BE2C (cell line): ENCODE results near the gene ZDHHC17.

Experiments
- DNase-seq: peaks from one replicate; pipeline ENCODE4 v3.0.0-alpha.2; 2020
- H3K27me3 ChIP-seq: fragments of 250-450 bp; sonication (Bioruptor Pico); 2 replicates; pipeline ENCODE4 v1.5.1; 2020; ENCODE audit warnings: mild to moderate bottlenecking
- H3K36me3 ChIP-seq: fragments of 250-450 bp; sonication (Bioruptor Pico); 2 replicates; pipeline ENCODE4 v1.5.1; 2020; ENCODE audit warnings: mild to moderate bottlenecking
- H3K4me1 ChIP-seq: fragments of 250-450 bp; sonication (Bioruptor Pico); 2 replicates; pipeline ENCODE4 v1.5.1; 2020
- H3K4me3 ChIP-seq: 2 replicates; pipeline ENCODE4 v1.5.1; 2011; ENCODE audit warnings: low read depth, low read length
- H3K9me3 ChIP-seq: fragments of 250-450 bp; sonication (Bioruptor Pico); 2 replicates; pipeline ENCODE4 v1.5.1; 2020
- TF ChIP-seq, protein P1 (sequence below): IDR thresholded peaks from 2 replicates; pipeline ENCODE4 v1.5.1; 2012; ENCODE audit warnings: mild to moderate bottlenecking, low read depth, low read length

The ZDHHC17 gene

DNA sequence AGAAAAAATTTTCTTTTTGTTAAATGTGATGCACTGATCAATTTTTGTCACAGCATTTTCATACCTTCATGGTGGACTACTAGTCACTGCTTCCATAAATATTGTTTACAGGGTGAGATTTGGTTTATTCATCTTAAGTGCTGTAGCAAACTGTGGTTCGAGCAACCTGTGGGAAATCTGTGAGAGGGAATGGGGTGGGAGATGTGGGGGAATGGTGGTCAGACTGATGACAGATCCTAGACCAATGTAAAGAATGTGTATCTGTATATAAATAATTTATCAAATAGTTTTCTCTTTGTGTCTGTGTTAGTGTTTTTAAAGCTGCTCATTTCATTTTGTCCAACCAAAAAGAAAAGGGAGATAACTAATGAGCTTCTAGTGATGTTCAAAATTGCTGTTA is 88.2 kb downstream of the ZDHHC17 start:
- Histone ChIP-seq H3K4me3 (no peak overlapping the region), H3K36me3 (no peaks in the 10 kb centered on the region; the same call in none of the 2 replicates)

DNA sequence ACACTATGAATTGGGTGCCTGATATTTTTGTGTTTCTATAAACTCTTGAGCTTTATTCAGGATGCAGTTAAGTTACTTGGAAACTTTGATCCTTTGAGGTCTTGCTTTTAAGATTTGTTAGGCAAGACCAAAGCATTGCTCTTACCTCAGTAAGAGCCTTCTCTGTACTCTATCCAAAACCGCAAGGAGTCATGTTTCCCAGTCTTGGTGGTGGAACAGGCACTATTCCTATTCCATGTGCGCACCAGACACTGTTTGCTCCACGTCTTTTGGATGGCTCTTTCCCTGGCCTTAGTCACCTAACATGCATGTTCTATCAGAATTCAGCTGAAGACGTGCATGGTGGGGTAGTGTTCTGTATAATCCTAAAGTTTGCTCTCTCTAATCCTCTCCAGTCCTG is 91.4 kb downstream of the ZDHHC17 start:
- Histone ChIP-seq H3K27me3 (no peaks in the 10 kb centered on the region), H3K36me3 (no peaks in the 10 kb centered on the region; the same call in none of the 2 replicates), H3K4me3 (no peak overlapping the region), H3K4me1 (no peaks in the 10 kb centered on the region), H3K9me3 (no peaks in the 10 kb centered on the region)
- TF ChIP-seq, protein P1, sequence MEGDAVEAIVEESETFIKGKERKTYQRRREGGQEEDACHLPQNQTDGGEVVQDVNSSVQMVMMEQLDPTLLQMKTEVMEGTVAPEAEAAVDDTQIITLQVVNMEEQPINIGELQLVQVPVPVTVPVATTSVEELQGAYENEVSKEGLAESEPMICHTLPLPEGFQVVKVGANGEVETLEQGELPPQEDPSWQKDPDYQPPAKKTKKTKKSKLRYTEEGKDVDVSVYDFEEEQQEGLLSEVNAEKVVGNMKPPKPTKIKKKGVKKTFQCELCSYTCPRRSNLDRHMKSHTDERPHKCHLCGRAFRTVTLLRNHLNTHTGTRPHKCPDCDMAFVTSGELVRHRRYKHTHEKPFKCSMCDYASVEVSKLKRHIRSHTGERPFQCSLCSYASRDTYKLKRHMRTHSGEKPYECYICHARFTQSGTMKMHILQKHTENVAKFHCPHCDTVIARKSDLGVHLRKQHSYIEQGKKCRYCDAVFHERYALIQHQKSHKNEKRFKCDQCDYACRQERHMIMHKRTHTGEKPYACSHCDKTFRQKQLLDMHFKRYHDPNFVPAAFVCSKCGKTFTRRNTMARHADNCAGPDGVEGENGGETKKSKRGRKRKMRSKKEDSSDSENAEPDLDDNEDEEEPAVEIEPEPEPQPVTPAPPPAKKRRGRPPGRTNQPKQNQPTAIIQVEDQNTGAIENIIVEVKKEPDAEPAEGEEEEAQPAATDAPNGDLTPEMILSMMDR: no peak
- no peak for DNase-seq

More for the DNA sequence above, 88.2 kb downstream of the ZDHHC17 start:
- Histone ChIP-seq H3K4me1 (no peaks in the 10 kb centered on the region), H3K27me3 (no peaks in the 10 kb centered on the region), H3K9me3 (no peaks in the 10 kb centered on the region)
- DNase-seq: no peak
- TF ChIP-seq, protein P1: no peak

DNA sequence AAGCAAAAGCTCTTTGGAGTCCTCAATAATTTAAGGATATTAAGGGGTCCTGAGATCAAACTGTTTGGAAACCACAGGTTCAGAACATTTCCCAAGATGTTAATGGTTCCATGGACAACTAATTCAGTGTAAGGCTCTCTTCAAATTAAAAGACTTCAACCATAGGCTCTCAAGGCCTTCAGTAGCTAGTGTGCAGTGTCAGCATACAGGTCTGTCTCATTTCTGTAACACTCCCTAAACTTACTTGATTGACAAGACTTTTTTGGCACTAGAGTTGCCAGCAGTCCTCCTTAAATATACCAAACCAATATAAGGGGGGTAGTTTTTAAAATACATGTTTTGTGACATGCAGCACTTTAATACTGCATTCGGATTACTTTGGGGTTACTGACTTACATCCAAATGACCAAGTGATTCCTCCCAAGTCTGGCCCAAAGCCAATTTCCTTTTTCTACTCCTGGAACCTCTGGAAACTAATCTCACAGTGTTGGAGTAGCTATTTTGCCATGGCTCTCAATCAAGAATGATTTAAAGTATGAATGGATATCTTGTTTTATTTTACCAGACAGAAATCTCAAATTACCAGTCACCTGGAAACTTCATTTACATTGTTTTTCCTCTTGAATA is 92.2 kb downstream of the ZDHHC17 start:
- Histone ChIP-seq H3K36me3 (no peaks in the 10 kb centered on the region; the same call in none of the 2 replicates), H3K4me1 (no peaks in the 10 kb centered on the region), H3K9me3 (no peaks in the 10 kb centered on the region), H3K4me3 (no peak overlapping the region), H3K27me3 (no peaks in the 10 kb centered on the region)
- no peak for DNase-seq
- TF ChIP-seq, protein P1: no peak

DNA sequence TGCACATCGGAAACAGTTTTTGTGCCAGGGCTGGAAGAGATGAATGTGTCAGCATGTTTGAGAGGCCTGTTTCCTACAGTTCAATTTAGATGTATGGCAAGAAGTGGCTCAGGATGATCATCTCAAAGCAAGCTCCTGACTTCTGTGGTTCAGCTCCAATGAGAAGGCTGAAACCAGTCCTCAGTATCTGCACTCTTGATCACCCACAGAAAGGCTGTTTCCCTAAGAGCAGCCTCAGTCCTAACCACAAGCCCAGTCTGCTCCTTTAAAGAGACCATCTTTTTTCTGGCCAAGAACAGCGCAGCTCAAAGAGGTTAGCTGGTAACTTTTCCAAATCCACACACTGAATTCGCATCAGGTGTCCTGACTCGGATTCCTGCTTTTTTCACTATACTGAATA is 95.7 kb downstream of the ZDHHC17 start:
- Histone ChIP-seq H3K4me3 (no peak overlapping the region), H3K27me3 (no peaks in the 10 kb centered on the region), H3K4me1 (no peaks in the 10 kb centered on the region), H3K36me3 (no peaks in the 10 kb centered on the region; the same call in none of the 2 replicates), H3K9me3 (no peaks in the 10 kb centered on the region)
- TF ChIP-seq, protein P1: no peak
- DNase-seq: no peak

DNA sequence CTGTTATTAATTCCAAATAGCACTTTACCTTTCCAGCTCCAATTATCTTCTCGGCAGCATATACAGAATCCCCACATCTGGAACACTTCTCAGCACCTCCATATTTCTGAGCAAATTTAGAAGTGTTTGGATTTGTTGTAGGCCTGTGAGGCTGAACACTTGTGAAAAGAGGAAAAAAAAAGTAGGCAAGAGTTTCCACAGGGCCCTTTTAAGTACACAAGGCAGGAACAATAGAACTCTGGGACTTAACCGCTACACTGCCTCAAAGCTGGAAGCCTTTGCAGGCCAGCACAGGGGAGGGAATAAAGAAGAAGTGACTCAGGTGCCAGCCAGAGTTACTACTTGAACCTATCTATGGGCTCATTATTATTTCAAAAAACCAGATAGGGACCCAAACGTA is 96.3 kb downstream of the ZDHHC17 start:
- Histone ChIP-seq H3K9me3 (no peaks in the 10 kb centered on the region), H3K4me1 (no peaks in the 10 kb centered on the region), H3K4me3 (no peak overlapping the region), H3K36me3 (no peaks in the 10 kb centered on the region; the same call in none of the 2 replicates), H3K27me3 (no peaks in the 10 kb centered on the region)
- TF ChIP-seq, protein P1: no peak
- DNase-seq: no peak

DNA sequence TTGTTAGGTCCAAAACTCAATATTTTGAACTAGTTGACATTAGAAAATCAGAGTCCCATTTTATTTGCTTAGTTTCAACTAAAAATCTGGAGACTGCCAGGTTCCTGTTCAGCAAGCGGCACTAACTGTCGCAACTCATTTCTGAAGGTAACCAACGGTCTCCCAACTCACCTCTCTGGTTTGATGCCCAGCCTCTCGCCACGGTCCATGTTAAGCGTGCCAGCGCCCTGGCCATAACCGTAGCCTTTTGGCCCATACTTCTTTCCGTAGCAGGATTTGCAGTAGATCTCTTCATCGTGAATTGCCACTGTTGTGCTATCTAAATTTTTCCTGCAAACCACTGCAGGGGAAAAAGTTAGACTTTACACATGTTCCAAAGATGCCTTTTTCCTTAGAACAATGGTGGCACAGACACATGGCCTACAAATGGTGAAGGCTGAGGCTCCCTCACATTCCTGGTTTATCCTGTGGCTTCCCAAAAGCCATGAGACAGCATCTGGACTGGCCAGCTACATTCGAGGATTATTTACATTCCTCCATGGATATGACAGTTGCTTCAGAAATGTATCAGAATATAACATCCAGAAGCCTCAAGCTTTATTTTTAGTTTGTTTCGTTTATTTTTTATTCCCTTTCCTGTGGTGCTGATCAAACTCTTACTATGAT is 99.2 kb downstream of the ZDHHC17 start:
- no peaks in the 10 kb centered on the region for H3K9me3 ChIP-seq
- TF ChIP-seq, protein P1: no peak
- H3K4me1 ChIP-seq: no peaks in the 10 kb centered on the region
- DNase-seq: no peak
- no peaks in the 10 kb centered on the region for H3K27me3 ChIP-seq
- H3K4me3 ChIP-seq: no peak overlapping the region
- H3K36me3 ChIP-seq: no peaks in the 10 kb centered on the region; the same call in 1 of the 2 replicates
